Measurements from ENCODE around the gene CASZ1.

DNA sequence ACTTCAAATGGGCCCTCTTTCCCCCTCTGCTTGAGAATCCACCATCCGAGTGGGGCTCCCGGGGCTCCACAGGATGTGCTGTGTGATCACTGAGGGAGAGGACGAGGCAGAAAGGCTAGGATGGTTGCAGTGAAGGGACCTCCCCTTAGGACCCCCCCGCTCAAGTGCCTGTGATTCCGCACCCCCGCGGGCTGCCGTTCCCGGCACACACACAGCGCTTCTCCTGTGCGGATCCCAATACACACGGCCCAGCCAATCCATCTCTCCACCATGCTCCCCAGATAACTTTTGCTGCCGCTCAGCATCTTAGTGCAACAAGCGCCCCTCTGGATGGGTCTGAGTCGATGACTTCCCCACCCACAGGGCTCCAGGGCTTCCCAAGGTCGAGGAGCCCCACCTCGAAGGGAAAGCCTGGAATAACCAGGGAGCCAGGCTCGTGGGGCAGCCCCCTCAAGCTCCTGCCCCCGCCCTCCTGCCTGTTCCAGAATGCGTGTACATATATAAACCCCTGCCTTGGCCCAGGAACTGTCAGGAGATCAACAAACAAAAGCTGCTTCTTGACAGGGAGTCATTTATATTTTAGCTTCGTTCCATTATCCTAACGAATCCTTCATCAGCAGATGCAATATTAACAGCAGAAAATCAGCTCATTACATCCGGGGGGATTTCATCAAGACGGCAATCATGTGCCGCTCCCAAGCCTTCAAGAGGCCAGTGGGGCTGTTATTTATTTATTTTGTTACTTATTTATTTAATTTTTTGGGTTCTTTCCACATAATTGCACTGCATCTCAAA, 83.7 kb downstream of the CASZ1 start:
- TF ChIP-seq, protein P1, sequence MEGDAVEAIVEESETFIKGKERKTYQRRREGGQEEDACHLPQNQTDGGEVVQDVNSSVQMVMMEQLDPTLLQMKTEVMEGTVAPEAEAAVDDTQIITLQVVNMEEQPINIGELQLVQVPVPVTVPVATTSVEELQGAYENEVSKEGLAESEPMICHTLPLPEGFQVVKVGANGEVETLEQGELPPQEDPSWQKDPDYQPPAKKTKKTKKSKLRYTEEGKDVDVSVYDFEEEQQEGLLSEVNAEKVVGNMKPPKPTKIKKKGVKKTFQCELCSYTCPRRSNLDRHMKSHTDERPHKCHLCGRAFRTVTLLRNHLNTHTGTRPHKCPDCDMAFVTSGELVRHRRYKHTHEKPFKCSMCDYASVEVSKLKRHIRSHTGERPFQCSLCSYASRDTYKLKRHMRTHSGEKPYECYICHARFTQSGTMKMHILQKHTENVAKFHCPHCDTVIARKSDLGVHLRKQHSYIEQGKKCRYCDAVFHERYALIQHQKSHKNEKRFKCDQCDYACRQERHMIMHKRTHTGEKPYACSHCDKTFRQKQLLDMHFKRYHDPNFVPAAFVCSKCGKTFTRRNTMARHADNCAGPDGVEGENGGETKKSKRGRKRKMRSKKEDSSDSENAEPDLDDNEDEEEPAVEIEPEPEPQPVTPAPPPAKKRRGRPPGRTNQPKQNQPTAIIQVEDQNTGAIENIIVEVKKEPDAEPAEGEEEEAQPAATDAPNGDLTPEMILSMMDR (IDR thresholded peaks at IDR 0.05 in 2 of 3, conservative IDR thresholded peaks at IDR 0.05 in 1 of 3; ENCODE audit: control insufficient read depth in 2 of 3, extremely low read depth in 1 of 3, insufficient read depth in 1 of 3, low read depth in 3 of 3, low read length in 3 of 3), result no peak
- TF ChIP-seq LARP7 (IDR thresholded peaks at IDR 0.05) (no peak), FOS (IDR thresholded peaks at IDR 0.05; ENCODE audit: borderline replicate concordance, extremely low read depth, insufficient read length) (no peak), IRF4 (IDR thresholded peaks at IDR 0.05; ENCODE audit: low read depth, low read length) (no peak), RAD21 (IDR thresholded peaks at IDR 0.05; ENCODE audit: insufficient read depth, low read depth, low read length) (no peak), POLR2A (IDR thresholded peaks at IDR 0.05; ENCODE audit: low read depth, low read length) (no peak), EP300 (IDR thresholded peaks at IDR 0.05; ENCODE audit: borderline replicate concordance in 1 of 2, control insufficient read depth in 1 of 2, low read depth in 2 of 2, low read length in 2 of 2) (no peak), ZNF24 (IDR thresholded peaks at IDR 0.05) (no peak), TCF7 (IDR thresholded peaks at IDR 0.05; ENCODE audit: borderline replicate concordance) (no peak), CHD1 (IDR thresholded peaks at IDR 0.05; ENCODE audit: low read depth, low read length) (no peak), TCF3 (IDR thresholded peaks at IDR 0.05; ENCODE audit: borderline replicate concordance, insufficient read depth, low read depth, low read length) (no peak)
